NCI-H1436 treated with DMSO at 0.1 percent for 48 hours (cell line): ENCODE results near the gene SYNE4.

Source experiments
- DNase-seq: peaks from one replicate; lab custom pipeline; 2025; lab: John Stamatoyannopoulos, UW

The SYNE4 gene

DNA sequence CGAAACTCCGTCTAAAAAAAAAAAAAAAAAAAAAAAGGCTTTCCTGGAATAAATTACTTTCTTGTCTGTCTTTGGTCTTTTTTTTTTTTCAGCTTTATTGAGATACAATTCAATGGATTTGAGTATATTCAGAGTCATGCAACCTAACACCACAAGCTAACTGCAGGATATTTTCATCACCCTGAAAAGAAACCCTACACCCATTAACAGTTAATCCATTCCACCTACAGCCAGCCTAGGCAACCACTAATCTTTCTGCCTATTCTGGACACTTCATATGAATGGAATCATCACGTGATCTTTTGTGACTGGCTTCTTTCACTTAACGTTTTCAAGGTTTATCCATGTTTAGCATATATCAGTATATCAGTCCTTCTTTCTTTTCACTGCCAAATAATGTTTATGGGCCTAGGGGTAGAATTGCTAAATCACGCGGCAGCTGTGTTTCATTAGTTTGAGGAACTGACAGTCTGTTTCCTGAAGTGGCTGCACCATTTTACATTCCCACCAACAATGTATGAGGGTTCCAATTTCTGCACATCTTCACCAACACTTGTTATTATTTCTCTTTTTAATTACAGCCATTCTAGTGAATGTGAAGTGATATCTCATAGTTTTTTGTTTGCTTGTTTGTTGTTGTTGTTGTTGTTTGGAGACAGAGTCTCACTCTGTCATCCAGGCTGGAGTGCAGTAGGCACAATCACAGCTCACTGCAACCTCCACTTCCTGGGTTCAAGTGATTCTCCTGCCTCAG, 52.6 kb downstream of the SYNE4 start:
- no peak for DNase-seq
